Stimulated activated CD8-positive, alpha-beta memory T cell treated with anti-CD3 and anti-CD28 coated beads, Interleukin-15, amount 100 ng/mL, for 48 hours (primary cell): ENCODE measurements around the gene TMEM106A.
"Not testable (repeated sequence)": the region's sequence is repeated elsewhere in the genome, so short reads cannot be mapped to it uniquely, and the experiment has no call there.

ENCODE experiments used
- DNase-seq, 2 donors: peaks; one replicate each; pipeline ENCODE4 v3.0.0-alpha.2; 2020; ENCODE audit warnings: low read depth in 2 of 2

Gene TMEM106A, protein sequence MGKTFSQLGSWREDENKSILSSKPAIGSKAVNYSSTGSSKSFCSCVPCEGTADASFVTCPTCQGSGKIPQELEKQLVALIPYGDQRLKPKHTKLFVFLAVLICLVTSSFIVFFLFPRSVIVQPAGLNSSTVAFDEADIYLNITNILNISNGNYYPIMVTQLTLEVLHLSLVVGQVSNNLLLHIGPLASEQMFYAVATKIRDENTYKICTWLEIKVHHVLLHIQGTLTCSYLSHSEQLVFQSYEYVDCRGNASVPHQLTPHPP

DNA sequence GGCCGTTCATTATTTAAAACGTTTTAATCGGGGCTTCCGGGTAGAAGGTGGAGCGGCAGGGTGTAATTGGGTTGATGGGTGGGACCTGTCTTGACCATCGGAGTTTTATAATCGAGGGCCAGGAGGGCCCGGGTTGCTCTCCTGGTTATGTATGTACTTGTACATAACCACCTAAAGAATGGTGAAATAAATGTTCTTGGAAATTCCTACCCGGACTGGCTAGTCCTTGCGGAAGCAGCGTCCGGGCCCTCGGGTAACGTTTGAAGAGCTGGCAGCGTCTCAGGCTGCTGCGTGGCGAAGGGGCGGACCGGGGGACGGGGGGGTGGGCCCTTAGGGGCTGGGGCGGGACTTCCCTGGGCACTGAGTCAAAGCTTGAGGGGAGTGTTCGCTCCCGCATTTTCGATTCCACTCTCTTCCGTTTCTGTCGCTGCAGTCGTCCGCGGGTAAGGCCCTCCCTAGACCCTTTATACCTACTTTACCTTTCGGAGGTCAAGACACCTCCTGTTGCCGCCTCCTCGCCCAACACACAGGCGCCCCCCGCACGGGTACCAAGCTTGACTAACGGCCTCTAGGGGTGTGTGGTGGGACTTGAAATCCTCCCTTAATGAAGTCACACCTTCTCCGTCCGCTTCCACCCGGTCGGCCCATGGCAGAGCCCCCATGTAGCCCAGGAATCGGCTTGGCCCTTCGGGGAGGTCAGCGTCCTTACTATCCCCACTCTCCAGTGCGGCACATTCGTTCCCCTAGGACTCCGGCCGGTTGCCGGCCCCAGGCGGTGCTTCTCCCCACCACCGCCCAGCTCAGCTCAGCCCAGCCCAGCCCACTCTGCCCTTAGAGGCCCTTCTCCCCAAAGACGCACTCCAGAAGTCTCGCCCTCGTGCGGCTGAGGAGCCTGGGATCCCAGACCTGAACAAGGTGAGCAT, at the start of gene TMEM106A:
Gene TMEM106A, plus strand, starts transcription at position 396 of the 923 bp plus-strand sequence. CDS start 1,167 bp downstream, outside the sequence.
- peak; percentile 54 to 64 for DNase-seq

DNA sequence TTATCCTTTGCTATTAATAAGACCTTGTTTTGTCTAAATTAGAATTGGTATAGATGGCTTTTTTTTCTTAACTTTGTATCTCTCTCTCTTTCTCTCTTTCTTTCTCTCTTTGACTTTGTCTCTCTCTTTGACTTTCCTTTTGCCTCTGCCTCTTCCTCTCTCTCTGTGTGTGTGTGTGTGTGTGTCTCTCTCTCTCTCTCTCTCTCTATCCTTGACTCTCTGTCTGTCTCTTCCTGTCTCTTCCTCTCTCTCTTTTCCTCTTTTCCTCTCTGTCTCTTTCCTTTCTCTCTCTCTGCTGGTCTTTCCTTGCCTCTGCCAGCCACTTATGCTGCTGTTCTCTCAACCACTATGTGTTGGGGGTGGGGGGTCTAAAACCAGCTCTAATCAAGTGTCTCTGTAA, 45.7 kb upstream of the TMEM106A start:
- not testable (repeated sequence) for DNase-seq

DNA sequence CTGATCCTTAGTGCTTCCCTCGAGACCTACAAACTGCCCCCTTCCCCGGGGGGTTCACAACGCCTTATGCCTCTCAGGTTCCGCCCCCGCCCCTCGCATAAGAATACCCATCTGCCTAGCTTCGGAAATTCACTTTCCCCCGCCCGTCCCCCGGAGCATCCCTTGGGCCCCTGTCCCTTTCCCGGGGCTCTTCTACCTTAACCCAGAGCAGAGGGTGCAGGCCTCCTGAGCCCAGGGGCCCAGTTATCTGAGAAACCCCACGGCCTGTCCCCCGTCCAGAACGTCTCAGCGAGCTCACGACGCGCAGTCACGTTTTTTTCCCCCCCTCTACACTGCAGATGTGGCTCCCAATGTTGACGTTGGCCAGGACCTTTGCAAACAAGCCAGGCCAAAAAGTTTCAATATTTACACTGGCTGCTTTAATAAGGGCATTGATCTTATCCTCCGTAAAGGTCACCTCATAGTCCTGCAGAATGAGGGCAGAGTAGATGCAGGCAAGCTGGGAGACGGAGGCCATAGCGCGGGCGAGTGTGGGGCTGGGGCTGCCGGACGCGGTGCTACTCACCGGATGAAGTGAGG, 42.0 kb upstream of the TMEM106A start:
- no peak for DNase-seq

DNA sequence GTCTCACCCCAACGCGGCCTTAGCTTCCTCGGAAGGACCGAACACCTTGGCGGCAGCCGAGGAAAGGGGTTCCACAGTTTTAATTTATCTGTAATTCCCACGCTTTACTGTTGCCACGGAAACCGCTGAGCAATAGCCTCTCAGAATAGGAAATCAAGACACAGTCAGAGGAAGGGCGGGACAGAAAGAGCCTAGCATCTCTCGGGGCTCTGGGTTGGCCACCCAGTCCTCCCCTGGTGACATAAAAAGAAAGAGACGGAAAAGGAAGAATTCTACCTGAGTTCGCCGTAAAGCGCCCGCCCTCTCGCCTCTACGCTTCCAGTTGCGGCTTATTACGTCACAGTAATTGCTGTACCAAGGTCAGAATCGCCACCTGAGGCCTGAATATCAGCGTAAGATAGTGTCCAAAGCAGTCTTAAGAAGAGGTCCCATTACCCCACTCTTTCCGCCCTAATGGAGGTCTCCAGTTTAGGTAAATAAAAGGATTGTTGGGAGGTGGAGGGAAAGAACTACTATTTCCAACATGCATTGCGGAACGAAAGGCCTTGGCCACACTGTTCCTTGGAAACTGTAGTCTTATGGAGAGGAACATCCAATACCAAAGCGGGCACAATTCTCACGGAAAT, 41.4 kb upstream of the TMEM106A start:
- peak; percentile 81 to 82 for DNase-seq

DNA sequence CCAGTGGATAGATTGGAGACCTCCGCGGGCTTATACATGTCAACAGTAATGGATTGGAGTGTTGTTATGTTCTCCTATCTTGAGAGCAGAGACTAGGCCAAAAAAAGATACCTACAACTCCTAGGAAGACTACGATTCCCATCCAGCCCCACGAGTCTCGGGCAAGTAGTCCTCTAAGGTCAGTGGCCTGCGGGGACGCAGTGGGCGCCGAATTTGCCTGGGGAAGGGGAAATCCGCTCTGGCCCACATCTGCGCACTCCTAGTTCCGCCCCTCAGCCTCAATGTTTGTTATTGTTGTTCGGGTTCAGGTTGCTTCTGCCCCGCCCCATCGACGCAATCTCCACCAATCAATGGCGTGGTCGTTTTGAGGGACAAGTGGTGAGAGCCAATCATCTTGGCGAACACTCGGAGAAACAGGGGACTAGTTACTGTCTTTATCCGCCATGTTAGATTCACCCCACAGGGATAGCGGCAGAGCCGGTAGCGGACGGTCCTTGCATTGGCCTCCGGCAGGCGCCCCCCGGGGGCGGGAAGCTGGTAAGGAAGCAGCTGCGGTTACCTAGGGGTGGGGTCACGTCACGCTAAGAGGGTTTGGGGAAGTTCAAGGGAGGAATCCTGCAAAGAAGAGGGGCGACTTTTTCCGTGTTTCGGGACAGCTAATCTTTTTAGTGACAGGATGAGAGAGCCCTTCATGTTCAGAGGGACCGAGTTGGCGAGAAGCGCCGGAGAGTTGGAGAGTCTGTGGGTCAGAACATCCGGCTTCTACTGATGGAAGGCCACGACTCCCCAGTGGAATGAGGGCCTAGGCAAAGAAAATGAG, 40.7 kb upstream of the TMEM106A start, which contains the start of gene NBR1:
Gene NBR1, plus strand, starts transcription at position 449 of the 820 bp plus-strand sequence. CDS start 4,586 bp downstream, outside the sequence.
- peak; percentile 90 to 95 for DNase-seq

DNA sequence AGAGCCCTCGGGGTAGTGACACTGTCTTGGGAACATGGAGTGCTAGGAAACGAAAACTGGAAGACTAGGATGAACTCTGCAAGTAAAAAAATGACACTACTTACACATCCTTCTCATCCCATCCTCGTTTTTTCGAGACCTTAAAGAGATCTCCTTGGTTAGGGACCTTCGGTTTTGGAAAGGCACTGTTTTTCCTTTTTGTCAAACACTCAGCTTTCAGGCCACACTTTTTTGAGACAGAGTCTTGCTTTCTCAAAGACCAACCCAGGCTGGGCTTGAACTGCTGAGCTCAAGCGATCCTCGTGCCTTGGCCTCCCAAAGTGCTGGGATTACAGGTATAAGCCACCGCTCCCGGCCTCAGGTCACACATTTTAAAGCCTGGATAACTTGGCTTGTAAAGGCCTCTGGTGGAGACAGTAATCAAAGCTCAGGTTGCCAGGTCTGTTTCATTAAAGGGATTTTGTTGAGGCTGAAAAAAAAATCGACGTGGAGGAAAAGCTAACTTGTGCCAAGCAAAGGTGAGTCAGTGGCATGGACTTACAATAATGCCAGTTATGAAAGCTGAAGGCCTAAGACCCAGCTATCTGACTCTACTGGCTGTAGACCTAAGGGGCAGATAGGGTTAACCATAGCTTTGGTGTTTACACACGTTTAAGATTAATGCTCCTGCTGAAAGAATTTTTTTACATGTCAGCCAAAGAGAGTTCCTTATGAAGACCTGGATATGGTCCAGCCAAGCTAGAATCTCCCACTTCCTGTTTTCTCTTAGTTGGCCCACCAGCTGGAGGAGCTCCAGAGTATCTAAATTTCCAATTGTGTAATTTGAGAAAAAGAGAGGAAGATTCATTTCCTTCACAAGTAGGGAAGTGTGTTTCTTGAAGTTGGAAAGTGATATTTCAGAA, 39.8 kb upstream of the TMEM106A start:
- no peak for DNase-seq

DNA sequence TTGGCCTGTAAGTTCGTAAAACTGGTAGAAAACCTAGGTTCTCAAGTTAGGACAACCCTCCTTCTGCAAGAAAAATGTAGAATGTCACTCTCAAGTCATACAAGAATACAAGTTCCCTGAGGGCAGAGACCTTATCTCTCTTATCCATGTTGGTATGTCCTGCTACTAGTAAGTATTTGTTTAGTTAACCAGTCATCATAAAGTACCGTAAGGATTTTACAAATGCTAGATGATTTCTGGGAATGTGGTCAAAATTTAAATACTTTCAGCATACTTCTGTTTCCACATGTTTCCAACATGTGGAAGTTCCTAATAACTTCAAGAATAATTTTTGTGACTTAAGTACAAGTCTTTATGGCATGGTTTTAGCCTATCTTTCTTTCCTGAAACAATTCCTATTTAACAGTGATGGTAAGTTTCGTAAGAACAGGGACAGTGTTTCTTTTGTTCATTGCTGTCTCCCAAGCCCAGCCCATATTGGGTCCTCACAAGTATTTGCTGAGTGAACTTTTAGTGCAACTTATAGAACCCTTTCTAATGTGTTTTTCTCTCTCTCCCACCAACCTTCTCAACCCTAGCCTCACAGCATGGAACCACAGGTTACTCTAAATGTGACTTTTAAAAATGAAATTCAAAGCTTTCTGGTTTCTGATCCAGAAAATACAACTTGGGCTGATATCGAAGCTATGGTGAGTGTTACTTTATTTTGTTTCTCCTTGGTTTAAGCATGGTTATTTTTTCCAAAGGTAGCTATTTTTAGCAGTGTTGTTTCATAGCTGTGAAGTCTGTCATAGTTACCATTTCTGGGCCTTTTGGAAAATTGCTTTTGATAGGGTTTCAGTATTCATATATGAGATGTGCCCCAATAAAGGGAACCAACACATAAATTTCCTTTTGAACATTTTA, 36.2 kb upstream of the TMEM106A start:
- DNase-seq: no peak

DNA sequence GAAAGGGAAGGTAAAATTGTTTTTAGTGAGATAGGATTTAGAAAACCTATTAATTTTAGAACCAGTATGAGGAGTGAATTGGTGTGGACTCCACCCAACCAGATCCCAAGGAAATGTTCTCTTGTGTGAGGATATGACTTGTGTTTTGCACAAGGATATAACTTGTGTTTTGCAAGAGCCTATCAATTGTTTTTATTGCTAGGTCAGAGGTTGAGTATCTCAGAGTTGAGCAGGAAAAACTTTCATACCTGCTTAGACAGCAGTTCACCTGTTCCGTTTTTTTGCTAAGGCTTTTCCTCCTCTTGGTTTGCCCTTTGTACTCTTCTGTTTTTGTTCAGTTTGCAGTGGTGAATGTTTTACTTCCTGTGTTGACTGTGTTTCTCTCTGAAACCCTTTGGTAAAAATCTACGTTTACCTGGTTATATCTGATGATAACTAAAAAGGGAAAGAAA, 35.5 kb upstream of the TMEM106A start:
- DNase-seq: no peak

DNA sequence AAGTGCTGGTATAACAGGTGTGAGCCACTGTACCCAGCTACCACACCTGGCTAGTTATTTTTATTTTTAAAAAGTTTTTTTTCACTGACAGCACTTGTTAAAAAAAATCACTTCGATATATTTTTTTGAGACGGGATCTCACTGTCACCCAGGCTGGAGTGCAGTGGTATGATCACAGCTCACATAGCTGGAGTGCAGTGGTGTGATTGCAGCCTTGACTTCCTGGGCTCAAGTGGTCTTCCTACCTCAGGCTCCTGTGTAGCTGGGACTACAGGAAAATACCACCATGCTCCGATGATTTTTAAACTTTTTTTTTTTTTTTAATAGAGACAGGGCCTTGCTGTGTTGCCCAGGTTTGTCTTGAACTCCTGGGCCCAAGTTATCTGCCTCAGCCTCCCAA, 27.8 kb upstream of the TMEM106A start:
- no peak for DNase-seq

DNA sequence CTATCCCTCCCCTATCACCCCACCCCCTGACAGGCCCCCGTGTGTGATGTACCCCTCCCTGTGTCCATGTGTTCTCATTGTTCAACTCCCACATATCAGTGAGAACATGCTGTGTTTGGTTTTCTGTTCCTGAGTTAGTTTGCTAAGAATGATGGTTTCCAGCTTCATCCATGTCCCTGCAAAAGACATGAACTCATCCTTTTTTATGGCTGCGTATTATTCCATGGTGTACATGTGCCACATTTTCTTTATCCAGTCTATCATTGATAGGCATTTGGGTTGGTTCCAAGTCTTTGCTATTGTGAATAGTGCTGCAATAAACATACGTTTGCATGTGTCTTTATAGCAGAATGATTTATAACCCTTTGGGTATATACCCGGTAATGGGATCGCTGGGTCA, 25.0 kb upstream of the TMEM106A start:
- DNase-seq: not testable (repeated sequence)

DNA sequence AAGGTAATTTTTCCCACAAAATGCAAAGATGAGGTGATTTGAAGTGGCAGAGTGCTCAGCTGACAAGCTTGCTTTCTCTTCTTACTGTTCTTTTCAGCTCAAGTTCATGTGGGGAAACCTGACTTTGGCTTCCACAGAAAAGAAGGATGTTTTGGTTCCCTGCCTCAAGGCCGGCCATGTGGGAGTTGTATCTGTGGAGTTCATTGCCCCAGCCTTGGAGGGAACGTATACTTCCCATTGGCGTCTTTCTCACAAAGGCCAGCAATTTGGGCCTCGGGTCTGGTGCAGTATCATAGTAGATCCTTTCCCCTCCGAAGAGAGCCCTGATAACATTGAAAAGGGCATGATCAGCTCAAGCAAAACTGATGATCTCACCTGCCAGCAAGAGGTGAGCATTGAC, 18.4 kb upstream of the TMEM106A start:
- DNase-seq: no peak

DNA sequence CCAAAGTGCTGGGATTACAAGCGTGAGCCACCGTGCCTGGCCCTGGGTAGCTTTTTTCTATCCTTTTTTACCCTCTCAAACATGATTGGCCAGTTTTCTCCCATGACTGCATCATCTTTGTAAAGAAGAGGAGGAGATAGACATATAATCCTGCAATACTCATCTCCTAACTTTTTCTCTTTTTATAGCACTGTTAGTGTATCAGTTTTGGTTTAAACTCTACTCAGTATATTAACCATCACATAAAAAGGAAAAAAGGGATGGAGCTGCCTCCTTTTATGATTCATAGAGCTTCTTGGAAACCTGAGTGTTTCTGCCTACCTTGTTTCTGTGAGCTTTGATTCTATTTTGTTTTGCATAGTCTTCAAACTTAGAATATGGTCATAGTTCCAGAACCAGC, 12.0 kb upstream of the TMEM106A start:
- no peak for DNase-seq

DNA sequence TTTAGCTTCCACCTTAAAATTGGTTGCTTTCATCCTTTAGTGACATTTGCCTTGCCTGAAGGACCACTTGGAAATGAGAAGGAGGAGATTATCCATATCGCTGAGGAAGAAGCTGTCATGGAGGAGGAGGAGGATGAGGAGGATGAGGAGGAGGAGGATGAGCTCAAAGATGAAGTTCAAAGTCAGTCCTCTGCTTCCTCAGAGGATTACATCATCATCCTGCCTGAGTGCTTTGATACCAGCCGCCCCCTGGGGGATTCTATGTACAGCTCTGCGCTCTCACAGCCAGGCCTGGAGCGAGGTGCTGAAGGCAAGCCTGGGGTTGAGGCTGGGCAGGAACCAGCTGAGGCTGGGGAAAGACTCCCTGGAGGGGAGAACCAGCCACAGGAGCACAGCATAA, 11.5 kb upstream of the TMEM106A start:
- DNase-seq: no peak

DNA sequence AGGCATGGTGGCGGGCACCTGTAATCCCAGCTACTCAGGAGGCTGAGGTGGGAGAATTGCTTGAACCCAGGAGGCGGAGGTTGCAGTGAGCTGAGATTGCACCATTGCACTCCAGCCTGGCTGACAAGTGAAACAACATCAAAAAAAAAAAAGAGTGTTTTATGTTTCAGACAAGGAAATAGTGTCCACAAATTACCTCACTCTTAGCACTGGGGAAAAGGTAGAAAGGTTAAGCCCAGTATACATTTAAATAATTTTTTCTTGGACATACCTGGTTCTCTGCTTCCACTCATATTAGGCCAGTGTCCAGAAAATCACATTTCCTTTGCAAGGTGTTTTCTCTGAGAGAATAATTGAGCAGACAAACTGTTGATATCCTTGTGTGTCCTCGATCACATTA, 8.7 kb upstream of the TMEM106A start:
- DNase-seq: not testable (repeated sequence)

DNA sequence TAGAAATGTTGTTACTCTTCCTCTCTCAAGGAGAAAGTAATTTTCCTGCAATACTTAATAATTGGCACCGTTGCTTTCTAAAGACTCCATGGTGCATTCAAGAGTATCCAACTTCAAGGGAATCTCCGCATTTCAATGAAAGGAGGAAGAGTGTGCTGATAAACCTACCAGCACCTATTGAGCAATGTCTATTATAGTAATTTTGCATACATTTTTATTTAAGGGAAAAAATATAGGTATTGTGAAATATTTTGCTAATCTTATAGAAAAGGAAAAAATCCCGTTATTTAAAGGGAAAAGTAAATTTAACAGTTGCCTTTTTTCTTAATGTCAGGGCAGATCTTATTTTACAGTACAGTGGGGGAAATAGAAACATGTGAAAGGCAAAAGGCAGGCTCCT, 1.1 kb upstream of the TMEM106A start:
- DNase-seq: no peak

DNA sequence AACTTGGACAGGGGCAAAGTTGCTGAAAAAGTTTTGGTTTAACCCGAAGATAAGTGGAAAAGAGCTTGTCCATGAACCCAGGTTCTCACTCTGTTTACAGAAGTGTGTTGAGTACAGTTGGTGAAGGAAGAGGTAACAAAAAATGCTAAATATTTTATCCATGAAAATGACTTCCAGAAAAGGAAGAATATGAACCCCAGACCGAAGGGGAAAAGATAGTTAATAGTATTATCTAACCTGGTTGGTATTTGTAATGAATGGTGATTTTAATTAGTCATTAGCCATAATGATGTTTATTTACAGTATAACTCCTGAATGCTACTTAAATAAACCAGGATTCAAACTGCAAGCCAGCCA, 574 bp upstream of the TMEM106A start:
- no peak for DNase-seq

DNA sequence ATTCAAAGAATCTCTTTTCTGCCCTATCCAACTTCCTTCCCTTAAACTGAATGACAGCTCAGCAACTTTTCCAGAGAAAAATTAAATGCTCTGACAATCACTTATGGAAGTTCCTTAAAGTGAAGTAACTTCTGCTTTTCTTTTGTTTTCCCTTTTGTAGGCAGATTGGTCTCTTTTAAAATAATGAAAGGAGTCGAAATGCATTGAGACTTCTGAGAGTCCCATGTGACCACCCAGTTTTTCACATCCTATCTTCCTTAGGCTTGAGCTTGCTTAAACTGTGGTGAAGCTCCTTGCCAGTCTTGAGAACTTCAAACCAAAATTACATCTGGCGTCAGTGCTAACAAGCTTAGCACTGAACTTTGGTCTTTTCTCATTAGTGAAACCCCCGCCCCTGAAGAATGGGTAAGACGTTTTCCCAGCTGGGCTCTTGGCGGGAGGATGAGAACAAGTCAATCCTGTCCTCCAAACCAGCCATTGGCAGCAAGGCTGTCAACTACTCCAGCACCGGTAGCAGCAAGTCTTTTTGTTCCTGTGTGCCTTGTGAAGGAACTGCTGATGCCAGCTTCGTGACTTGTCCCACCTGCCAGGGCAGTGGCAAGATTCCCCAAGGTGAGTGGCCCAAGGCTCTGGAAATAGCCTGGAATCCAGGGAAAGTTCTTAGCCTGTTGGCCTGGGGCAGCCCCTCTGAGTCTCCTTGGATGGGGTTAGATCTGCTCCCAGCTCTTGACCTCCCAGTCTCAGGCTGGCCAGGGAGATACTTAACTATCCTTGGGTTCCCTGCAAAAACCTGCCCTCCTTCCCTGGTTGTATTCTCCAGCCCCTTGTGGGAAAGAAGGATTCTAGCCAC, 1.2 kb downstream of the TMEM106A start:
- no peak for DNase-seq

DNA sequence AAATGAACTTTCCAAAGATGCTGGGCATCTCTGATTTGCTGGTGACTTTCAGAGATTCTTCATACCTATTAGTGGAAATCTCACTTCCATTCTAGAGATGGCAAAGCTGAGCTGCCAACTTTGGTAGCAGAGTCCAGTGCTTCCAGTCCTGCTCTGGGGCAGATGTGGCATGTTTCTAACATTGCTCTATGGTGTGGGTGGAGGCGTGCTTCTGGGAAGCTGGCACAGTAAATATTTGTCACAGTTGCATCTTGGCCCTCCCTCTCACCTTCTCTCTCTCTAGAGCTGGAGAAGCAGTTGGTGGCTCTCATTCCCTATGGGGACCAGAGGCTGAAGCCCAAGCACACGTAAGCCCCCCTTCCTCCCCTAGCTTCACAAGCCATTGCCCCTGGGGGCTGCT, 1.9 kb downstream of the TMEM106A start:
- DNase-seq: no peak
